GM18517 (cell line): ENCODE measurements around the gene ANKRD9.

Experiments used
- ATAC-seq: cut with Tn5 transposase; IDR thresholded peaks from one replicate; pipeline ENCODE4 v1.9.1; 2021; ENCODE audit warnings: mild to moderate bottlenecking, moderate library complexity; ENCODE audit not compliant: unreplicated experiment

ANKRD9 gene

GRCh38 chr14:102499401-102500157 is 10.0 kb downstream of the ANKRD9 start:
- ATAC-seq = no peak

- ATAC-seq = no peak
Measured at GRCh38 chr14:102498678-102499265, 10.8 kb downstream of the ANKRD9 start.

- no peak for ATAC-seq
Measured at GRCh38 chr14:102497998-102498677, 11.4 kb downstream of the ANKRD9 start.

- ATAC-seq = no peak
Measured at GRCh38 chr14:102496958-102497744, 12.4 kb downstream of the ANKRD9 start.

GRCh38 chr14:102496331-102496691 is 13.3 kb downstream of the ANKRD9 start:
- ATAC-seq = no peak

- ATAC-seq = no peak
Measured at GRCh38 chr14:102495491-102496330, 13.9 kb downstream of the ANKRD9 start.

GRCh38 chr14:102493585-102493984 is 16.0 kb downstream of the ANKRD9 start:
- no peak for ATAC-seq

- no peak for ATAC-seq
Measured at GRCh38 chr14:102493096-102493495, 16.5 kb downstream of the ANKRD9 start.

- no peak for ATAC-seq
Measured at GRCh38 chr14:102492531-102492910, 17.1 kb downstream of the ANKRD9 start.

- ATAC-seq = no peak
Measured at GRCh38 chr14:102491786-102492530, 17.6 kb downstream of the ANKRD9 start.

- ATAC-seq = no peak
Measured at GRCh38 chr14:102491366-102491765, 18.2 kb downstream of the ANKRD9 start.

GRCh38 chr14:102490456-102490855 is 19.1 kb downstream of the ANKRD9 start:
- no peak for ATAC-seq

GRCh38 chr14:102487204-102487577 is 22.4 kb downstream of the ANKRD9 start:
- ATAC-seq = no peak

GRCh38 chr14:102486513-102487203 is 22.9 kb downstream of the ANKRD9 start:
- ATAC-seq = no peak

- no peak for ATAC-seq
Measured at GRCh38 chr14:102485693-102486512, 23.7 kb downstream of the ANKRD9 start.

GRCh38 chr14:102484316-102484715 is 25.3 kb downstream of the ANKRD9 start:
- no peak for ATAC-seq

GRCh38 chr14:102481791-102482238 is 27.8 kb downstream of the ANKRD9 start:
- no peak for ATAC-seq

- ATAC-seq = no peak
Measured at GRCh38 chr14:102481371-102481770, 28.2 kb downstream of the ANKRD9 start.
